ENCODE measurements around the gene ST8SIA2. TPM values are rescaled to one million over a fixed set of nuclear protein-coding genes. Genes with fewer than 3 reads are reported as not detected.

The ST8SIA2 gene
- total RNA-seq, 1 donor from 2014 or later, result 7.8 TPM

DNA sequence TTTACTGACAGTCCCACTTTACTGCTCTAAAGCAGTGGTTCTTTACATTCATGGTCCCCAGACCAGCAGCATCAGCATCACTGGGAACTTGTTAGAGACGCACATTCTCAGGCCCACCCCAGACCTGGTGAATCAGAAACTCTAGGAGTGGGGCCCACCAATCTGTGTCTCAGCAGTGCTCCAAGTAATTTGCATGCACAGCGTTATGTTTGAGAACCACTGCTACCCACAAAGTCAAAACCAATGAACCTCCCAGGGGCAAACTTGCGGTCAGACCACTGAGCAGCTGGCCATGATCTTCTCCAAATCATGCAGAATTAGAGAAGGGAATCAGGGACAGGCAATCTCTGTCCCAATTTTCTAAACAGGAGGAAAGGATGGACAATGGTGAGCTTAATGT is 58.5 kb downstream of the ST8SIA2 start:
- Histone ChIP-seq H3K4me3 (ENCODE audit: low read length in 3 of 3) (no peak overlapping the region), H3K27ac (ENCODE audit: low read depth, low read length) (no peak overlapping the region), H3K9ac (ENCODE audit: low read depth in 1 of 3, low read length in 3 of 3) (no peak overlapping the region), H3K36me3 (ENCODE audit: control insufficient read depth in 3 of 3, insufficient read depth in 3 of 3, low read length in 3 of 3) (no peaks in the 10 kb centered on the region), H3K4me1 (ENCODE audit: control insufficient read depth in 3 of 3, insufficient read depth in 3 of 3, low read length in 3 of 3) (no peaks in the 10 kb centered on the region), H3K9me3 (ENCODE audit: control insufficient read depth in 3 of 3, low read length in 3 of 3) (no peaks in the 10 kb centered on the region), H3K27me3 (ENCODE audit: control insufficient read depth in 3 of 3, insufficient read depth in 3 of 3, low read length in 3 of 3) (peaks cover 0 to 4% (median 0%) of the 10 kb centered on the region in 3 donors)

DNA sequence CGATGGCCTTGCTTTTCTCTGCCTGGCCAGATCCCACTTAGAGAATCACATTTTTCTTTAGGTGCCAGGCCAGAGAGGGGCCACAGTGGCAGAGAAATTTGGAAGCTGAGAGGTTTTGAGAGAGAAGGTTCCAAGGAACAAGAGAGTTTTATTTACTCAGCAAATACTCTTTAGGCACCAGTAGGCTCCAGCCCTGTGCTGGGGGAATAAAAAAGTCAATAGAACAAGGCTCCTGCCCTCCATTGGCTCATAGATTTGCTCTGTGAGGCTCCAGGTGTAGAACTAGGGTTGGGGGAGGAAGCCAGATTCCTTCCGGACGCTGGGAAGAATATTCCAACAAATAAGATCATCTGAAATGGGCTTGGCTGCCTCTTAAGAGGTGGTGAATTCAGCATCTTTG is 59.9 kb downstream of the ST8SIA2 start:
- Histone ChIP-seq H3K4me1 (ENCODE audit: control insufficient read depth in 3 of 3, insufficient read depth in 3 of 3, low read length in 3 of 3) (no peaks in the 10 kb centered on the region), H3K27me3 (ENCODE audit: control insufficient read depth in 3 of 3, insufficient read depth in 3 of 3, low read length in 3 of 3) (peaks cover 0 to 4% (median 0%) of the 10 kb centered on the region in 3 donors), H3K27ac (ENCODE audit: low read depth, low read length) (no peak overlapping the region), H3K9ac (ENCODE audit: low read depth in 1 of 3, low read length in 3 of 3) (no peak overlapping the region), H3K9me3 (ENCODE audit: control insufficient read depth in 3 of 3, low read length in 3 of 3) (no peaks in the 10 kb centered on the region), H3K36me3 (ENCODE audit: control insufficient read depth in 3 of 3, insufficient read depth in 3 of 3, low read length in 3 of 3) (no peaks in the 10 kb centered on the region), H3K4me3 (ENCODE audit: low read length in 3 of 3) (no peak overlapping the region)

DNA sequence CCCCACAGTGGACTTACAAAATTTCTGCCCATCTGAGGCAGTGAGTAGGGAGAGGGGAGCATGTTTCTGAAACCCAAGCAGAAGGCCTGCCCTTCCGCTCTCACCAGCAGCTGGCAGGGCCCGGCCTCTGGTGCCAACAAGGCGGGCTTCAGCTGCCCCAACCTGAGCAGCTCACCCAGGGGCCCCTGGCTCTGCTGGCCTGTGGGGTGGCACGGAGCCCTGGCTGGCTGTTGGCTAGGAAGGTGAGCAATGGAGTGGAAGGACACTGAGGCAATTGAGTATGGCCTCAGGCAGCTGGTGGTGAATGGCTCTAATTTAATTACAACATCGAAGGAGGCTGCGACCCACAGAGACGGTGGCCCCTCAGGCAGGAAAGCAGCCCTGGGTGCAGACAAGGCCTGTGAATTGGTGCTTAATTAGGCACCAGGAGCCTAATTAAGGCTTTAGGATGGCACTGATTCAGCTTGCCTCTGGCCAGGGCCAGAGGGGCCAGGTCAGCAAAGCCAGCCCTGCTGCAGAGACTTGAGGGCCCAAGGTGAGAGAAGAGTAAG is 60.9 kb downstream of the ST8SIA2 start:
- Histone ChIP-seq H3K27me3 (ENCODE audit: control insufficient read depth in 3 of 3, insufficient read depth in 3 of 3, low read length in 3 of 3) (peaks cover 0 to 4% (median 0%) of the 10 kb centered on the region in 3 donors), H3K27ac (ENCODE audit: low read depth, low read length) (no peak overlapping the region), H3K4me3 (ENCODE audit: low read length in 3 of 3) (no peak overlapping the region), H3K9me3 (ENCODE audit: control insufficient read depth in 3 of 3, low read length in 3 of 3) (no peaks in the 10 kb centered on the region), H3K4me1 (ENCODE audit: control insufficient read depth in 3 of 3, insufficient read depth in 3 of 3, low read length in 3 of 3) (no peaks in the 10 kb centered on the region), H3K9ac (ENCODE audit: low read depth in 1 of 3, low read length in 3 of 3) (no peak overlapping the region), H3K36me3 (ENCODE audit: control insufficient read depth in 3 of 3, insufficient read depth in 3 of 3, low read length in 3 of 3) (no peaks in the 10 kb centered on the region)

DNA sequence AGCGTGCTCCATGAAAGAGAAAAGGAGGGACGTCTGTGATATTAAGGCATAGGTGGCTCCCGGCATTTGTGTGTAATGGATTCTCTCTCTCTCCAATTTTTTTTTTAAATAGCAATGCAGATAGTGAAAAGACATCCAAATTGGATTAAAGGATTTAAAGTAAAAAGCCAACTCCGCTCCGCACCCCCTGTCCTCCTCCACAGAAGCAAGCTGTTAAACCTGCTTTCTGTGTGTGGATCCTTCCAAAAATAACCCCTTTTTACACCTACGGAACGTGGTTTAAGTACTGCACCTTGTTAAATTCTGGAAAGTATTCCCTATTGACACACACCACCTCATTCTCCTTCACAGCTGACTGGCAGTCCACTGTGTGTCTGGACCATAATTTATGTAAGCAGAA is 61.6 kb downstream of the ST8SIA2 start:
- Histone ChIP-seq H3K36me3 (ENCODE audit: control insufficient read depth in 3 of 3, insufficient read depth in 3 of 3, low read length in 3 of 3) (no peaks in the 10 kb centered on the region), H3K27me3 (ENCODE audit: control insufficient read depth in 3 of 3, insufficient read depth in 3 of 3, low read length in 3 of 3) (peaks cover 0 to 4% (median 0%) of the 10 kb centered on the region in 3 donors), H3K9ac (ENCODE audit: low read depth in 1 of 3, low read length in 3 of 3) (no peak overlapping the region), H3K4me3 (ENCODE audit: low read length in 3 of 3) (no peak overlapping the region), H3K27ac (ENCODE audit: low read depth, low read length) (no peak overlapping the region), H3K4me1 (ENCODE audit: control insufficient read depth in 3 of 3, insufficient read depth in 3 of 3, low read length in 3 of 3) (no peaks in the 10 kb centered on the region), H3K9me3 (ENCODE audit: control insufficient read depth in 3 of 3, low read length in 3 of 3) (no peaks in the 10 kb centered on the region)

DNA sequence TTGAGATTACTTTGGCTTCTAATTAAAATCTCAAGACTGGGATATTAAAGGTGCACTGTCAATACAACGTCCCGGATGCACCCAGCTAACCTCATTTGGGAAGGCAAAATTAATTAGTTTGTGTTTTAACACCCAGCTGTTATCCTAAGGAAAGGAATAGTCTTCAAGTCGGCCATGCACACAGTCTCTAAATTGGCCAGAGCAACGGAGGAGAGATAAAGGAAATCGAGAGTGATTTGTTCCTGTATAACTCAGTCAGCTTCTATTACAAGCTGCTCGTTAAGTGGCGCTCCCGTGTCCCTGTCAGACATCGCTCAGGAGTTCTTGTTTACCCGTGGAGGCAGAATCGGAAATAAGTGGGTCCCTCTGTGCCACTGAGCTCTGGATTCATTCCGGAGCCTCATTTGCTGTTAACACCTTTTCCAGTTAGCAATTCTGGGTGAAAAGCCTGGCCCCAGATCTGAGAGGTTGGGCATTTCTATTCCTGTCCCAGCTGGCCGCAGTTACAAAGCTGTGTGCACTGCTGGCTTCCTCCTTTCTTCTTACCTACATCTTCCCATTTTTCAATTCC is 63.9 kb downstream of the ST8SIA2 start:
- Histone ChIP-seq H3K9ac (ENCODE audit: low read depth in 1 of 3, low read length in 3 of 3) (no peak overlapping the region), H3K4me3 (ENCODE audit: low read length in 3 of 3) (no peak overlapping the region), H3K27ac (ENCODE audit: low read depth, low read length) (no peak overlapping the region), H3K9me3 (ENCODE audit: control insufficient read depth in 3 of 3, low read length in 3 of 3) (no peaks in the 10 kb centered on the region), H3K36me3 (ENCODE audit: control insufficient read depth in 3 of 3, insufficient read depth in 3 of 3, low read length in 3 of 3) (no peaks in the 10 kb centered on the region), H3K27me3 (ENCODE audit: control insufficient read depth in 3 of 3, insufficient read depth in 3 of 3, low read length in 3 of 3) (peaks cover 0 to 2% (median 0%) of the 10 kb centered on the region in 3 donors), H3K4me1 (ENCODE audit: control insufficient read depth in 3 of 3, insufficient read depth in 3 of 3, low read length in 3 of 3) (no peaks in the 10 kb centered on the region)

DNA sequence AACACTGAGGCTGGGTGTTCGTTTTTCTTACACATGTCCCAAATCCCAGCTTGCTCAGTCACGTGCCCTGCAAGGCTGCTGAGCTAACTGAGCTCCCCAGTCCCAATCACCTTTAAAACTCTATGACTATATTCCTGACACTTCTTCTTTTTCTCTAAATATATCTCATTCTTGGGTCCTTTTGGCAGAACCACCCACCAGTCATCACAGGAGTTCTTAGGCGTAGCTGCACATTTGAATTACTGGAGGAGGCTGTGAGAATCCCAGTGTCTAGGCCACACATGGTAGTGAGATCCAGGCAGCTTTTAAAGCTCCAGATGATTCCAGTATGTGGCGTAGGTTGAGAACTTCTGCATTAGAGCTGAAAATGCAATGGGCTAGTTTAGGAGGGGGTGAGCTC is 66.3 kb downstream of the ST8SIA2 start:
- Histone ChIP-seq H3K27me3 (ENCODE audit: control insufficient read depth in 3 of 3, insufficient read depth in 3 of 3, low read length in 3 of 3) (no peaks in the 10 kb centered on the region), H3K36me3 (ENCODE audit: control insufficient read depth in 3 of 3, insufficient read depth in 3 of 3, low read length in 3 of 3) (no peaks in the 10 kb centered on the region), H3K9me3 (ENCODE audit: control insufficient read depth in 3 of 3, low read length in 3 of 3) (no peaks in the 10 kb centered on the region), H3K4me3 (ENCODE audit: low read length in 3 of 3) (no peak overlapping the region), H3K4me1 (ENCODE audit: control insufficient read depth in 3 of 3, insufficient read depth in 3 of 3, low read length in 3 of 3) (no peaks in the 10 kb centered on the region), H3K9ac (ENCODE audit: low read depth in 1 of 3, low read length in 3 of 3) (no peak overlapping the region), H3K27ac (ENCODE audit: low read depth, low read length) (no peak overlapping the region)

DNA sequence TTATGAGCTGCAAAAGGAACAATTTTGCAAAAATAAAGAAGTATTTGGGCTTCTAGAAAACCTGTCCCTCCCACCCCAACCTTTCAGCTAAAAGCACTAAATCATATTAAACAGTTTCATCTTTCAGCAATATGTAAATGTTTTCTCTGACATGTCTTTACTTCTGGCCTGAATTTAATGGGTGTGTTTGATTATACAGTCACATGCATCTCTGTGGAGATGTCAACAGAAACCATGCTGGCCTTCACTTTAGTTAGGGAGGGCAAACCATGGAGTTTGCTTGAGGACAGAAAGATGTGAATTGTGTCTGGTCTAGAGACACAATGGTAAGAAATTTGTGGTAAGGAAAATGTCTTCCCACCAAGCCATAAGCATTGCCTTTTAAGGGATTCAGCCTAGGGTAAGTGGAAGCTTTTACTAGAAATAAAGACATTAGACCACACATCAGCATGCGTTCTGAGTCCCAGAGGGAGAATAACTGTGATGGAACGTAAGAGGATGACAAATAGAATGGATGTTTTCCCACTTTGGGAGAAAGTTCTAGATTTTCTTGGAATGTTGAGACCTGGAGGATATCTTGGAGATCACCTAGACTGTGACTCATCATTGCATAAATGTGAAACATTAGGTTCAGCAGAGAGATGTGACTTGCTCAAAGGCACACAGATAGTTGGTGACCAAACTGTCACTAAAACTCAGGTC is 68.9 kb downstream of the ST8SIA2 start:
- no peaks in the 10 kb centered on the region for H3K36me3 ChIP-seq (ENCODE audit: control insufficient read depth in 3 of 3, insufficient read depth in 3 of 3, low read length in 3 of 3)
- no peak overlapping the region for H3K9ac ChIP-seq (ENCODE audit: low read depth in 1 of 3, low read length in 3 of 3)
- H3K4me3 ChIP-seq (ENCODE audit: low read length in 3 of 3), result no peak overlapping the region

DNA sequence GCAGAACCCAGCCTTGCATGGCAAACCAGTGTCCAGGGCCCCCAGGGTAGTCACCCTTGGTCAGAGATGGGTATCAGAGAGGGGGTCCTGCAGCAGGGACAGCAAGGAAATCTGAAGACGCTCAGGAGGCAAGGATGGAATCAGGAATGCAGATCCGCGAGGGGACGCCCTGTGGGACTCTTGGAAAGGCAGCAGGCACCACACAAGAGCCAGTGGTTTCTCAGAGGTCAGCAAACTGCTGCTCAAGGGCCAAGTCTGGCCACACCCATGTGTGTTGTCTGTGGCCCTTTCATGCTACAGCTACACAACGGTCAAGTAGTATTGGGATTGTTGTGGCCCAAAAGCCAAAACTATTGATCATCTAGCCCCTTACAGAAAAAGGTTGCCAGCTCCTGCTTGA is 69.7 kb downstream of the ST8SIA2 start:
- H3K27me3 ChIP-seq (ENCODE audit: control insufficient read depth in 3 of 3, insufficient read depth in 3 of 3, low read length in 3 of 3), result no peaks in the 10 kb centered on the region

More for the DNA sequence above, 68.9 kb downstream of the ST8SIA2 start:
- no peaks in the 10 kb centered on the region for H3K27me3 ChIP-seq (ENCODE audit: control insufficient read depth in 3 of 3, insufficient read depth in 3 of 3, low read length in 3 of 3)
- H3K4me1 ChIP-seq (ENCODE audit: control insufficient read depth in 3 of 3, insufficient read depth in 3 of 3, low read length in 3 of 3), result no peaks in the 10 kb centered on the region
- no peak overlapping the region for H3K27ac ChIP-seq (ENCODE audit: low read depth, low read length)
- H3K9me3 ChIP-seq (ENCODE audit: control insufficient read depth in 3 of 3, low read length in 3 of 3), result no peaks in the 10 kb centered on the region

DNA sequence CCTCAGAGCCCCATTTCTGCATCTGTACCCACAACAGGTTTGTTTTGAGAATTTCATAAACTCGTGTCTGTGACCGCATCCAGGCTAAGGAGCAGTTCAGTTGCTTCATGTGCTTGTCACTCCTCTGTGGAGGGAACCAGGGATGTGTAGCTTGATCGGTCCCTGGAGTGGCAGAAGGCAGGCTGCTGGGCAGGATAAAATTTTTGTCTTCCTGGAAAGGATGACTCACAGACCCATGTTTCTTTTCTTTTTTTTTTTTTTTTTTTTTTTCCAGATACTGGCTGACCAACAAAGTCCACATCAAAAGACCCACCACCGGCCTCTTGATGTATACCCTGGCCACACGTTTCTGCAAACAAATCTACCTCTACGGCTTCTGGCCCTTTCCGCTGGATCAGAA is 70.1 kb downstream of the ST8SIA2 start:
- Histone ChIP-seq H3K4me3 (ENCODE audit: low read length in 3 of 3) (no peak overlapping the region), H3K4me1 (ENCODE audit: control insufficient read depth in 3 of 3, insufficient read depth in 3 of 3, low read length in 3 of 3) (no peaks in the 10 kb centered on the region), H3K36me3 (ENCODE audit: control insufficient read depth in 3 of 3, insufficient read depth in 3 of 3, low read length in 3 of 3) (no peaks in the 10 kb centered on the region), H3K27ac (ENCODE audit: low read depth, low read length) (no peak overlapping the region), H3K9me3 (ENCODE audit: control insufficient read depth in 3 of 3, low read length in 3 of 3) (no peaks in the 10 kb centered on the region), H3K9ac (ENCODE audit: low read depth in 1 of 3, low read length in 3 of 3) (no peak overlapping the region), H3K27me3 (ENCODE audit: control insufficient read depth in 3 of 3, insufficient read depth in 3 of 3, low read length in 3 of 3) (no peaks in the 10 kb centered on the region)

More for the DNA sequence above, 69.7 kb downstream of the ST8SIA2 start:
- Histone ChIP-seq H3K36me3 (ENCODE audit: control insufficient read depth in 3 of 3, insufficient read depth in 3 of 3, low read length in 3 of 3) (no peaks in the 10 kb centered on the region), H3K4me3 (ENCODE audit: low read length in 3 of 3) (no peak overlapping the region), H3K9me3 (ENCODE audit: control insufficient read depth in 3 of 3, low read length in 3 of 3) (no peaks in the 10 kb centered on the region), H3K9ac (ENCODE audit: low read depth in 1 of 3, low read length in 3 of 3) (no peak overlapping the region), H3K4me1 (ENCODE audit: control insufficient read depth in 3 of 3, insufficient read depth in 3 of 3, low read length in 3 of 3) (no peaks in the 10 kb centered on the region), H3K27ac (ENCODE audit: low read depth, low read length) (no peak overlapping the region)

DNA sequence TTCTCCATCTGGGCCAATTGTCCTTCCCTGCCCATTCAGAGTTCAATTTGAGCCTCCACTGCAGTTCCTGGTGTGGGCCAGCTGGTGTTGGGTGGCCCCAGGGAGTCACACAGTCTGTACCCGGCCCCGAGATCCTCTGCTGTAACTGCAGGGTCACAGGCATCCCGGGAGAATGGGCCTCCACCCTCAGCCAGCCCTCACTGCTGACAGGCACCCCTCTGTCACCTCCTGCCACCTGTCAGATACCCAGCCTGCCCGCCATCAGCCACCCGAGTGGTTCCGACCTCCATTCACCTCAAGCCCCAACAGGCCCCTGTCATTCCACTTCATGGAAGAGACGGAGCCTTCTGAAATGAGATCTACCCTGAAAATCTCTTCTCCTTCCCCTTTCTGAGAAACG is 73.2 kb downstream of the ST8SIA2 start:
- Histone ChIP-seq H3K27me3 (ENCODE audit: control insufficient read depth in 3 of 3, insufficient read depth in 3 of 3, low read length in 3 of 3) (peaks cover 0 to 3% (median 0%) of the 10 kb centered on the region in 3 donors), H3K36me3 (ENCODE audit: control insufficient read depth in 3 of 3, insufficient read depth in 3 of 3, low read length in 3 of 3) (no peaks in the 10 kb centered on the region), H3K27ac (ENCODE audit: low read depth, low read length) (no peak overlapping the region), H3K9ac (ENCODE audit: low read depth in 1 of 3, low read length in 3 of 3) (no peak overlapping the region), H3K9me3 (ENCODE audit: control insufficient read depth in 3 of 3, low read length in 3 of 3) (no peaks in the 10 kb centered on the region), H3K4me1 (ENCODE audit: control insufficient read depth in 3 of 3, insufficient read depth in 3 of 3, low read length in 3 of 3) (no peaks in the 10 kb centered on the region), H3K4me3 (ENCODE audit: low read length in 3 of 3) (no peak overlapping the region)

Data from skeletal muscle tissue (tissue), 4 donors.